ENCODE data around the gene QKI.

GRCh38 chr6:163603395-163603794, 188.9 kb downstream of the QKI start:
- no peak for TF ChIP-seq TAF1 (IDR thresholded peaks at IDR 0.05; ENCODE audit: low read depth)
- no peak for TF ChIP-seq YY1 (IDR thresholded peaks at IDR 0.05; ENCODE audit: low read depth)
- TF ChIP-seq CREB1 (IDR thresholded peaks at IDR 0.05; ENCODE audit: low read depth): no peak
- no peak for TF ChIP-seq MAX (IDR thresholded peaks at IDR 0.05)
- no peak for TF ChIP-seq CEBPB (IDR thresholded peaks at IDR 0.05)
- no peak for TF ChIP-seq RAD21 (IDR thresholded peaks at IDR 0.05; ENCODE audit: low read depth)
- no peak for TF ChIP-seq EP300 (IDR thresholded peaks at IDR 0.05; ENCODE audit: borderline replicate concordance)
